AG04450 (cell line): ENCODE data around the gene CRADD. TPM values are rescaled to one million over a fixed set of nuclear protein-coding genes. Genes with fewer than 3 reads are reported as not detected.

Source experiments
- CTCF ChIA-PET: fragments of 300-600, 350-600 bp; formaldehyde crosslinking; extraction: SDS; loops from one replicate; lab custom pipeline; 2022; ENCODE audit warnings: antibody characterized with exemption, inconsistent platforms; lab: Charles Lee
- POLR2A ChIA-PET: fragments of 350-600 bp; formaldehyde crosslinking; extraction: SDS; loops from one replicate; lab custom pipeline; 2021; ENCODE audit warnings: antibody characterized with exemption, inconsistent platforms; lab: Yijun Ruan, JAX
- DNase-seq: peaks from one replicate; pipeline ENCODE4 v3.0.0-alpha.2; 2011; ENCODE audit warnings: low read depth, low spot score
- H3K27ac ChIP-seq: one replicate; pipeline ENCODE4 v1.5.1; 2012; ENCODE audit warnings: low read depth, low read length, control low read depth
- H3K27me3 ChIP-seq: one replicate; pipeline ENCODE4 v1.6.0; 2012; ENCODE audit warnings: low read length; ENCODE audit not compliant: control insufficient read depth, insufficient read depth
- H3K4me3 ChIP-seq: 2 replicates; pipeline ENCODE4 v1.5.1; 2011; ENCODE audit warnings: mild to moderate bottlenecking, low read depth, low read length, control low read depth
- H3K9me3 ChIP-seq: 2 replicates; pipeline ENCODE4 v1.5.1; 2012; ENCODE audit warnings: low read length; ENCODE audit not compliant: control insufficient read depth, insufficient read depth
- polyA plus RNA-seq: library from polyadenylated mRNA; depleted of rRNA; stranded (reverse); fragments of >200 nt; gene quantifications from 2 replicates; pipeline ENCODE4 v1.2.3, GENCODE V29; 2011
- TF ChIP-seq, protein P1 (sequence below): IDR thresholded peaks from 2 replicates; pipeline ENCODE4 v1.5.1; 2011; ENCODE audit warnings: low read depth, low read length, control low read depth, inconsistent platforms

CRADD gene
- polyA plus RNA-seq, 1 experiment = 8.8 TPM

- CTCF ChIA-PET = no interaction called here
- Histone ChIP-seq H3K27me3 (no peaks in the 10 kb centered on the region), H3K4me3 (no peak overlapping the region), H3K9me3 (no peaks in the 10 kb centered on the region), H3K27ac (no peak overlapping the region)
- no peak for DNase-seq
- POLR2A ChIA-PET = no interaction called here
- TF ChIP-seq, protein P1, sequence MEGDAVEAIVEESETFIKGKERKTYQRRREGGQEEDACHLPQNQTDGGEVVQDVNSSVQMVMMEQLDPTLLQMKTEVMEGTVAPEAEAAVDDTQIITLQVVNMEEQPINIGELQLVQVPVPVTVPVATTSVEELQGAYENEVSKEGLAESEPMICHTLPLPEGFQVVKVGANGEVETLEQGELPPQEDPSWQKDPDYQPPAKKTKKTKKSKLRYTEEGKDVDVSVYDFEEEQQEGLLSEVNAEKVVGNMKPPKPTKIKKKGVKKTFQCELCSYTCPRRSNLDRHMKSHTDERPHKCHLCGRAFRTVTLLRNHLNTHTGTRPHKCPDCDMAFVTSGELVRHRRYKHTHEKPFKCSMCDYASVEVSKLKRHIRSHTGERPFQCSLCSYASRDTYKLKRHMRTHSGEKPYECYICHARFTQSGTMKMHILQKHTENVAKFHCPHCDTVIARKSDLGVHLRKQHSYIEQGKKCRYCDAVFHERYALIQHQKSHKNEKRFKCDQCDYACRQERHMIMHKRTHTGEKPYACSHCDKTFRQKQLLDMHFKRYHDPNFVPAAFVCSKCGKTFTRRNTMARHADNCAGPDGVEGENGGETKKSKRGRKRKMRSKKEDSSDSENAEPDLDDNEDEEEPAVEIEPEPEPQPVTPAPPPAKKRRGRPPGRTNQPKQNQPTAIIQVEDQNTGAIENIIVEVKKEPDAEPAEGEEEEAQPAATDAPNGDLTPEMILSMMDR = no peak
Measured at GRCh38 chr12:93916402-93916801, 239.2 kb downstream of the CRADD start.

DNA sequence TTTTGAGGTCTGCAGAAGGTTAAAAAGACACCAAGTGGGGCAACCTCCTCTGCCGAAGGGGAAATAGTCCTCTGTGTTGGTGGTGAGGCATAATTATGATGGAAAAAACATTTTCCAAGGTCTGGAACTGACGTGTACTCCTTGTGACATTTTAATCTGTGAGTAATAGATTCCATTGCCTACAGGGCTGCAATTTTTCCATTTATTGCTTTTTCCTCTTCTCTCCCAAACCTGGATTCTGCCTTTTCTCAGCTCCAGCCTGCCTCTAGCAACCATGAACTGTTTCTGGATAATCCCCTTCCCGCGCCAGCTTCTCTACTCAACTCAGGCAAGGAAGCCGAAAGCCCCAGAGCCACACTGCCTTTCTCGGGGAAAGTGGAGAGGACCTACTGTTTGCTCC lies 241.1 kb downstream of the CRADD start:
- CTCF ChIA-PET = interaction anchor here (0.5 to 1.1 kb wide), 3 partner anchors 29 to 1310 kb away, joined by 3 read pairs; no protein-coding TSS in a partner anchor
- peak overlapping the region; percentile 12 for H3K27ac ChIP-seq

DNA sequence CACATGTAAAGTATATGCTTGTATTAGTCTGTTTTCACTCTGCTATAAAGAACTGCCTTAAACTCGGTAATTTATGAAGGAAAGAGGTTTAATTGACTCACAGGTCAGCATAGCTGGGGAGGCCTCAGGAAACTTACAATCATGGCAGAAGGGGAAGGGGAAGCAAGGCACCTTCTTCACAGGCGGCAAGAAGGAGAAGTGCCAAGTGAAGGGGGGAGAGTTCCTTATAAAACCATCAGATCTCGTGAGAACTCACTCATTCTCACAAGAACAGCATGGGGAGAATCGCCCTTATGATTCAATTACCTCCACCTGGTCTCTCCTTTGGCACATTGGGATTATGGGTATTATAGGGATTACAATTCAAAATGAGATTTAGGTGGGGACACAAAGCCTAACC lies 241.7 kb downstream of the CRADD start:
- ChIA-PET CTCF (no interaction called here), POLR2A (no interaction called here)
- Histone ChIP-seq H3K27me3 (no peaks in the 10 kb centered on the region), H3K27ac (no peak overlapping the region), H3K4me3 (no peak overlapping the region), H3K9me3 (no peaks in the 10 kb centered on the region)
- TF ChIP-seq, protein P1 = no peak
- DNase-seq = no peak

More for the DNA sequence above, 241.1 kb downstream of the CRADD start:
- TF ChIP-seq, protein P1 = no peak
- POLR2A ChIA-PET = interaction anchor here (0.8 to 1.1 kb wide), 3 partner anchors 32 to 157 kb away, joined by 3 to 6 read pairs (median 3); no protein-coding TSS in a partner anchor
- no peak for DNase-seq
- H3K9me3 ChIP-seq = no peaks in the 10 kb centered on the region
- no peaks in the 10 kb centered on the region for H3K27me3 ChIP-seq
- H3K4me3 ChIP-seq = no peak overlapping the region

GRCh38 chr12:93921521-93921920 lies 244.3 kb downstream of the CRADD start:
- H3K4me3 ChIP-seq = no peak overlapping the region
- no peak overlapping the region for H3K27ac ChIP-seq
- CTCF ChIA-PET = no interaction called here
- no peaks in the 10 kb centered on the region for H3K27me3 ChIP-seq
- no peaks in the 10 kb centered on the region for H3K9me3 ChIP-seq
- TF ChIP-seq, protein P1 = no peak
- POLR2A ChIA-PET = no interaction called here
- no peak for DNase-seq

- H3K9me3 ChIP-seq = no peaks in the 10 kb centered on the region
- H3K27me3 ChIP-seq = no peaks in the 10 kb centered on the region
- H3K27ac ChIP-seq = no peak overlapping the region
- ChIA-PET POLR2A (no interaction called here), CTCF (no interaction called here)
- TF ChIP-seq, protein P1 = no peak
- H3K4me3 ChIP-seq = no peak overlapping the region
- DNase-seq = no peak
Measured at GRCh38 chr12:93922583-93923006, 245.4 kb downstream of the CRADD start.
